ENCODE data around the gene NR2F6. TPM values are rescaled to one million over a fixed set of nuclear protein-coding genes. Genes with fewer than 3 reads are reported as not detected.

NR2F6 gene
- total RNA-seq, 1 donor from 2014 or later, result 38.7 TPM

GRCh38 chr19:17229890-17230289, 15.8 kb downstream of the NR2F6 start:
- Histone ChIP-seq H3K27ac (no peak overlapping the region), H3K4me3 (no peak overlapping the region), H3K36me3 (peaks cover 62% of the 10 kb centered on the region), H3K27me3 (ENCODE audit: low read depth) (no peaks in the 10 kb centered on the region), H3K4me1 (peaks cover 31% of the 10 kb centered on the region), H3K9me3 (no peaks in the 10 kb centered on the region)
- ATAC-seq (no peak), DNase-seq (no peak)
- TF ChIP-seq CTCF (IDR thresholded peaks at IDR 0.05), result no peak
- intact Hi-C loops (cut with DNase I), result no loop called here

GRCh38 chr19:17227798-17228367, 17.8 kb downstream of the NR2F6 start:
- ATAC-seq (no peak), DNase-seq (no peak)
- peaks cover 22% of the 10 kb centered on the region for H3K4me1 ChIP-seq
- H3K36me3 ChIP-seq, result peaks cover 44% of the 10 kb centered on the region
- no peak overlapping the region for H3K4me3 ChIP-seq
- H3K27me3 ChIP-seq (ENCODE audit: low read depth), result no peaks in the 10 kb centered on the region
- H3K27ac ChIP-seq, result peak overlapping the region; percentile 90
- TF ChIP-seq CTCF (IDR thresholded peaks at IDR 0.05), result no peak
- H3K9me3 ChIP-seq, result no peaks in the 10 kb centered on the region
- intact Hi-C loops (cut with DNase I), result no loop called here

- TF ChIP-seq CTCF (IDR thresholded peaks at IDR 0.05), result no peak
- Histone ChIP-seq H3K27ac (peak within 1 kb of the TSS; percentile 90), H3K36me3 (peaks cover 28% of the 10 kb centered on the region), H3K4me3 (peak within 1 kb of the TSS; percentile 66), H3K9me3 (no peaks in the 10 kb centered on the region), H3K4me1 (peaks cover 22% of the 10 kb centered on the region), H3K27me3 (ENCODE audit: low read depth) (no peaks in the 10 kb centered on the region)
- intact Hi-C loops (cut with DNase I), result no loop called here
- ATAC-seq, result peak; percentile 98
- DNase-seq, result peak; percentile 100
Measured at GRCh38 chr19:17226002-17226933, 19.5 kb downstream of the NR2F6 start, which contains the start of gene OCEL1. OCEL1 (plus strand) TSS chr19:17226226; CDS start chr19:17226248, 22 bp downstream.

GRCh38 chr19:17225053-17225452, 20.7 kb downstream of the NR2F6 start:
- no peak overlapping the region for H3K27ac ChIP-seq
- TF ChIP-seq CTCF (IDR thresholded peaks at IDR 0.05), result no peak
- intact Hi-C loops (cut with DNase I), result no loop called here
- H3K27me3 ChIP-seq (ENCODE audit: low read depth), result no peaks in the 10 kb centered on the region
- H3K4me3 ChIP-seq, result peak overlapping the region; percentile 66
- DNase-seq (no peak), ATAC-seq (no peak)
- H3K36me3 ChIP-seq, result peaks cover 16% of the 10 kb centered on the region
- no peaks in the 10 kb centered on the region for H3K9me3 ChIP-seq
- H3K4me1 ChIP-seq, result peaks cover 22% of the 10 kb centered on the region

- intact Hi-C loops (cut with DNase I), result no loop called here
- peaks cover 8% of the 10 kb centered on the region for H3K4me1 ChIP-seq
- ATAC-seq (no peak), DNase-seq (no peak)
- H3K9me3 ChIP-seq, result no peaks in the 10 kb centered on the region
- H3K4me3 ChIP-seq, result no peak overlapping the region
- TF ChIP-seq CTCF (IDR thresholded peaks at IDR 0.05), result no peak
- no peak overlapping the region for H3K27ac ChIP-seq
- H3K36me3 ChIP-seq, result peaks cover 32% of the 10 kb centered on the region
- H3K27me3 ChIP-seq (ENCODE audit: low read depth), result no peaks in the 10 kb centered on the region
Measured at GRCh38 chr19:17220207-17220758, 25.4 kb downstream of the NR2F6 start.
